ENCODE measurements around the gene HMGCLL1.

The HMGCLL1 gene

DNA sequence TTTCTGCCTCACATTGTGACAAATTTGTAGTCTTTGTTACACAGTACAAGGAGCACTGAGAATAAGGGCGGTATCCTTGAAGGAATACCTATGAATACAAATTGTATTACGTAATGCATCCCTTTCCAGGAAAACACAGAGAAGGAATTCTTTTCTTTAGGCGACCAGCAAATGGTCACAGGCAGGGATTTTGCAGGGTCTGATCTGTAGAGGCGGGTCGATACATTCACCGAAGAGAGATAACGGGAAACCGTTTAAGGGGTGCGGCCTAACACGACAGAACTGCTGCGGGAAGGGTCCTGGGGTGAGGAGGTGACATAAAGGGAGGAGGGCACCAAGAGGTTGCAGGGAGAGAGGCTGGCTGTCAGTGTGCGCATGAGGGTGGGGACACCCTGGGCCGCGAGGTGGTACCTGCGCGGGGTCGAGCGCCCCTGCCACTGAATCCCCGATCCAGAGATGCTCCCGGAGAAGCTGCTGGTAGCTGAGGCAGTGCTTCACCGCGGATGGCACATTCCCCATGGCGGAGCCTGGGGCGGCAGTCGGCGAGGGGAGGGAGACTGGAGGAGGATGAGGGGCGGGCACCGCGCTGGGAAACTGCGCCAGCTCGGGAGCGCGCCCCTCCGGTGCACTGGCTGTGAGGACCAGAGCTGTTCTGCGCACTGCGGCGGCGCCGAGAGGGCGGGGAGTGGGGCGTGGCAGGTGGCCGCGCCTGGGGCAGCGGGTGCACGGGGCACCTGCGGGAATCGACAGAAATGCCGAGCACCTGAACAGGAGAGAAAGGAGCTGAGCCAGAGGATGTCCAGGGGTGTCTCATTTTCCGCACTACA, at the start of gene HMGCLL1:
TSS of gene HMGCLL1 (minus strand) at position 656 of the 827 bp plus-strand sequence. CDS start at position 519, 137 bp downstream.
- no peak for DNase-seq

DNA sequence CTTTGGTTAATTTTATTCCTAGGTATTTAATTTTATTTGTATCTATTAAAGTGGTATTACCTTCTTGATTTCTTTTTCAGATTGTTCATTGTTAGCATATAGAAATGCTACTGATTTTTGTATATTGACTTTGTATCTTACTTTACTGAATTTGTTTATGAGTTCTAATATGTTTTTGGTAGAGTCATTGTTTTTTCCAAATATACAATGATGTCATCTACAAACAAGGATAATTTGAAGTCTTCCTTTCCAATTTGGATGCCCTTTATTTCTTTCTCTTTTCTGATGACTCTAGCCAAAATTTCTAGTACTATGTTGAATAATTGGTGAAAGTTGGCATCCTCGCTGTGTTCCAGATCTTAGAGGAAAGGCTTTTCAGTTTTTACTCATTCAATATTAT, 43.0 kb upstream of the HMGCLL1 start:
- DNase-seq, result no peak

DNA sequence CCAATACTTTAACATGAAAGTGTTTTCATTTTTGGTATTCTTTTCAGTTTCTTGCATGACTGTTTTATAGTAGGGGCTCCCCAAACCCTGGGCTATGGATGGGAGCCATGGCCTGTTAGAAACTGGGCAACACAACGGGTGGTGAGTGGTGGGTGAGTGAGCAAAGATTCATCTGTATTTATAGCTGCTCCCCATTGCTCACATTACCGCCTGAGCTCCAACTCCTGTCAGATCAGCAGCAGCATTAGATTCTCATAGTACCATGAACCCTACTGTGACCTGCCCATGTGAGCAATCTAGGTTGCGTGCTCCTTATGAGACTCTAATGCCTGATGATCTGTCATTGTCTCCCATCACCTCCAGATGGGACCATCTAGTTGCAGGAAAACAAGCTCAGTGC, 42.3 kb upstream of the HMGCLL1 start:
- DNase-seq, result no peak

DNA sequence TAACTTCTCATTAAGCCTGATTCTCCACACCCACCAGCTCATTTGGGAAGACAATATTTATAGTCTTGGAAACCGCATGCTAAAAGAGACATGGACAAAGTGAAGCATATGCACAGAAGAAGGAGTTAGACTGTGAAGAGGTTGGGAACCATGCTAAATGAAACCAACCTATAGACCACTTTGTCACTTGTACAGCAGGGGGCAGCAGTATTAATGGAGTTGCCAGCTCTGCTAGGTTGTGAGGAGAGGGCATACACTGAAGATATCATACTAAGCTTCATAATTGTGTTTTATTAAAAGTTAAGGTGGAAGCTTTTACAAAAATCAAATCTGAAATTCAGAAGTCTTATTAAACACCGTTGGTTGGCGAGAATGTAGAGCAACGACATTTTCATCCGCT, 38.3 kb upstream of the HMGCLL1 start:
- DNase-seq, result no peak

DNA sequence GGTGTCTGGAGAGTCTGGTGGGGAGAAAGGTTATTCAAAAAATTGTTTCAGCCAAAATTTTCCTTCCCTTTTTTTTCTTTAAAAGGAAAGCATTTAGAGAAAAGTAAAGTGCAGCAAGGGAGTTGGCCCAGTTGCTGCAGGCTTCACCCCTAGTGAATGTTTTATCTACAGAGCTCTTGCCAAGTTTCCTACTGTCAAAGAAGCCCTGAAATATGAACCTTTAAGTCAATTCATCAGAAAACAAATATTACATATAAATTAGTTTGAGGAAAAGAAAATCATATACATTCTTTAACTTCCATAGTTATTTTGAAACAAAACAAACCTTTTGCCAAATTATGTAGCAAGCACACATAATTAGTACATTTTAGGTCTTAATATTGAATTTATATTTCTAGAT, 25.0 kb upstream of the HMGCLL1 start:
- no peak for DNase-seq

DNA sequence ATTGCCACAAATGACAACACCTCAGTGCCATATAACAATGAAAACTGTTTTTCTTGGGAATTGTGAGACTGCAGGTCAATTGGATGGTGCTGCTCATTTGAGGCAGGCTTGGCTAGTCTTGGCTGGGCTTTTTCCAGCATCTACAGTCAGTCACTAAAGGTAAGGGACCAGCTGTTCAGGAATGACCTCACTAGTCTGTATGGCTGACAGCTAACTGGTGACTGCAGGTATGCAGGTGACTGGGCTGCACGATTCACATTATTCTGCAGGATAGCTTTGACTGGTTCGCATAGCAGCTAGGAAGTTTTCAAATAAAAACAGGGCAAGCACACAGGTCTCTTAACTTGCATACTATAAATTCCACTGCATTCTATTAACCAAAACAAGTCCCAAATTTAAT, 22.1 kb upstream of the HMGCLL1 start:
- DNase-seq, result no peak

DNA sequence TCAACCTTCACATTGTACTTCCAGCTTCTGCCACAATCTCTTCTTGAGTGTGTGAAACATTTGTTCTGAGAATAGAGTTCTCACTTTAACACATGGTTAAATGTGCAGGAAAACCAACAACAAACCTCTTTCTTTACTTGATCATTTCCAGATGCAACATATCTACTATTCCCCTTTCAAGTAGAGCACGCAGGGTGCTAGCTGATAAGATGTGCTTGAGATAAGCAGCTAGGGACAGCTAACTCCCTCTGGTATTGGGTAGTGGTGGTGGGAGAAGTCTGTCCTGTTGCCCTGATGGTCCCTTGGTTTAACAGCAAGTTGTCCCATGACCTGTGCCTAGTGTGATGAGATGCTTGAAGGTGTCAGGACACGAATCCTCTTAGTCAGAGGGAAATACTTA, 15.4 kb upstream of the HMGCLL1 start:
- no peak for DNase-seq

DNA sequence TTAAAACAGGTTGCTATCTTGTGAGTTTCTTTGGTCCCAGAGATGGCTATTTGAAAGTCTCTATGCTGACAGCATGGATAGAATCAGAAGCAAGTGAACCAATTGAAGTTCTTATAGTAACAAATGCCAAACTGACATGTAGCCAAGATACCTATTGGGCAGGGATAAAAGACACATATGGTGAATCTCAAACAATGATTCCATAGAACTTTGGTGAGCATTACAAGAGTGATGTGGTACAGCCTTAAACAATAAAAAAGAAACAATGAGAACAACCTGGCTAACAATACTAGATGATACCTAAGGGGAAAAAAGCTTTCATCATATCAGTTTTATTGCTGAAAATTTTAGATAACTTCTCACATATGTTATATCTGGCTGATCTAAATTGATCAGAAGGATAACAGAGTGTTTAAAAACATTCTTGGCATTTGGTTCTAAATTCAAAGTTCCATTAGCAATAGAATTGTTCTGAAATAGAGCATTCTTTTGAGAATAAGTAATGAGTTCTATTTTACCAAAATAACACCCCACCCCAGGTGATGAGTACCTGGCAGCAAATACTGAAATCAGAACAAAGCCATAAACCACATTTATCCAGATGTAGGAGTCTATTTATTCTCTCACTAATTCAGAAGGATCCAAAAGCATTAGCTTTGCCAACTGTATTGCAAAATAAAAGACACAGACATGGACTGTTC, 5.8 kb upstream of the HMGCLL1 start:
- no peak for DNase-seq

DNA sequence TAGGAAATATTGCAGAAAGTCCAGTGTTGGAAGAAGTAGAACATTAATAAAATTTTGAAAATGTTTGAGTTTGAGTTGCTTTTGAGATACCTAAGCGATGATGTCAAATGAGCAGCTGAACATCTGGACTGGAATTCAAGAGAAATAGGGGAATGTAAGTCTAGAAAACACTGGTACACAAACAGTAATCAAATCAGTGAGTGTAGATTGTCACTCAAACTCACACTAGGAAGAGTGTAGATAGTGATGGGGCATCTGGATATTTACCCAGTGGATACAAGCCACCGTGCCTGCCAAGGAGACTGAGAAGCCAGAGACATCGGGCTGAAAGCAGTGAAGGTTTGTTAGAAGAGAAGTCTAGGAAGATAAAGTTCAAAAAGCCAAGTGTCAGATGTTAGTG, 2.2 kb downstream of the HMGCLL1 start:
- no peak for DNase-seq

DNA sequence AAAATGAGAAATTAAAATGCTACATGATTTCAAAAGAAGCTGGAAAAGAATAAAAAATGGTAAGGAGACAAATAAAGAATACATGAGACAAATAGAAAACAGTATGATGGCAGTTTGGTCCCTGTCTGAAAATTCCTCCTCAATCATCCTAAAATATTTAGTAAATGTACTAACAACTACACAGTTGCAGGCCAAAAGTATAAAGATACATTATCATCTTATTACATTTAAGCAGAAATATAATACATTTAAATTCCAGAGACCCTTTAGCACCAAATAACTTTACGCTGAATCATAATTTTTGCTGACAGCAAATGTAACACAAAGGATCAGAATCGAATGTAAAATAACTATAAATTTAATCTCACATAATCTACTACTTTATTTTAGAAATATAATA, 4.4 kb downstream of the HMGCLL1 start:
- DNase-seq, result no peak

DNA sequence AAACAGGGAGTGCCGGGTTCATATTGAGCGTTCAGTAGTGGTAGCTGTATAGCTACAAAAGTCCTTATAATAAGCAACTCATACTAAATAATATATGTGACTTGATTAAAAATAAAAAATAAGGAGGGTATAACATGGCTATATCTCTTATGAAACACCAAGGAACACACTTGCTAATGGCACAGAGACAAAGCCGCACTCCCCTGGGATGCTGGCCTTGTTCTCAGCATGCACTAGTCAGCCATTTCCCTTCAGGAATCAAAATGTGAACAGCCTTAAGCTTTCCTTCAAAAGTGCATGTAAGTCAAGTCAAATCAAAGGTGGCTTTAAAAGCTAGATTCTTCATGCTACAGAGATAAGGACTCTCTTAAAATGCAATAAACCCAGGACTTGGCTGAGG, 9.4 kb downstream of the HMGCLL1 start:
- DNase-seq, result no peak

DNA sequence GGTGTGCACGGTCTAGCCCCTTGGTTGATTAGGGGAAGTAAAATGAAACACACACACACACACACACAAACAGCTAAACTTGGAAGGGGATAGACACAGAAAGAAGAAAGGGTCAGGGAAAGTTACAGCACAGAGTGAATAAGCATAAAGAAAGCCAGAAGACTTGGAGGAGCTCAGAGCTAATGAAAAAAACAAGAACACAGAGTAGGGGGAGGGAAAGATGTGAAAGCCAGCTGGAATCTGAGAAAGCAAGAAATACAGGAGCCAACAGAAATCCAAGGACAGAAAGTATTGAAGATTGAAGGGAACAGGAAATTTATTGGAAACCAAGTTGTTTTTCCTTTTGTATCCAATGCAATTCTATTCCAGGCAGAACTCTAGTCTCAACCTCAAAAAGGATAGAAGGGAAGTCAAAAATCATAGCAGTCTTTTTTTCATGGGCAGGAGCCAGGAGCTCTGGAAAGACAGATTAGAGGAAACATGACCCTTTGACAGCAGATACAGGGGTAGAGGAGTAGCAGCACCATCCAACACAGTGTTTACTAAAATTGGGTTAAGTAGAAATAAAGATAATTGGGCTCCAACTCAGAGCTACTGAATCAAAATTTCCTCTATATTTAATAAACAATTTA, 10.1 kb downstream of the HMGCLL1 start:
- DNase-seq, result no peak

DNA sequence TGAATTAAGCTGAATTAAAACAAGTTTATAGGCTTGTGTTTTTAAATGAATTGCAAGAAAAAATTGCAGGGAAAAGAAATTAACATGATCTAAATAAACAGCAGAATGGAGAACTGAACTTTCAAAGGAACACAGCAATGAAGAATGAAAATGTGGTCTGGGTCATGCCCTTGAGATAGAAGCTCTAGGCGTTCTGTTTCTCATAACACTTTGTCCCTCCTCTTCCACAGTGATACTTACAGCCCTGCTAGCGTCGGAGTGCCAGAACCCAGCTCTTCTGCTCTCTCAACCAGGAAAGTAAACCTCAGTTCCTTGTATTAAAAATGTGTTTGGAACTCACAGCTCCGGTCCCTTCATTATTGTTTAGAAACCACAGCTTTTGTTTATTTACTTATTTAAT, 11.4 kb downstream of the HMGCLL1 start:
- no peak for DNase-seq

DNA sequence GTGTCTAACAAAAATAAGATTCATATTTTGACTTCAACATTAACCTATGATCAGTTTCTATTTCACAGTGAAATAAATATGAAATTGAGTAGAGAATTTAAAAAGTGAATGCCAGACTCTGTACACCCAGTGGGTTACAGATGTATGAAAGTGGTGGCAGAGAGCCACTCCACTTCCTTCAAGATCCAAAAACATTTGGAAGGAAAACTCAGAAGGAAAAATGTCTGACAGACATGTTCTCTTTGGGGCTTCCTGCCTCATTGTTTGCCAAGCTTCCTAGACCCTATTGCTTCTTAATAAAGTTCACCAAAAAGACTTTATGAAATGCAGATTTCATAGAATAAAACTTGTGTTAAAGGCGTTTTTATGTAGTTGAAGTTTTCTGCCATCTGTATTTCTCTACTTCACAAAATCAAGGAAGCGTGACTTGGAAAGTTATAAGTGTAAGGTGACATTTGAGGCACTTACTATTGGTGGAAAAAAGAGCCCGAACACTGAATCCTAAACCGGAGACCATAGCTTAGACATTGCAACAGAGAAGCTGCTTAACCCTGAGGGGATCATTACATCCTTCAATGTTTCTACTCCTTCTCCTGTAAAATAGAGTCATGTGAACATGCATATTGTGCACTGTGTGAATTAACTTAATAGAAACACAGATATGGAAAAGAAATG, 12.8 kb downstream of the HMGCLL1 start:
- no peak for DNase-seq

DNA sequence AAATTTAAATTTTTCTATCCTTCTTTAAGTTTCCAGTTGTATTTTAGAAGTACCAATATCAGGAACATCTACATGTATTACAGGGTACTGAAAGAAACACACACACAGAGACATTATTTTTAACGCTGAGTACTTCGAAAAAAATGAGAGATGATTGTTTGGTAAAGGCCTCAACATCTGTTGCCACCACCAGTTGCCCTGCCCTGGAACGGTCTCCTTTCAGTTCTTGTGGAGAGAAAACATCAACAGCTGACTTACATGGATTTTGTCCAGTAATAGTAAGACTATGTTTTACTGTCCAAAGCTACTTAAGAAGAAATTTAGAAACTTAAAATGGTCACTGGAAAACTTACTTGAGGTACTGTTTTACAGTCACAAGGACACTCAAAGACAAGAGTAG, 16.7 kb downstream of the HMGCLL1 start:
- no peak for DNase-seq

DNA sequence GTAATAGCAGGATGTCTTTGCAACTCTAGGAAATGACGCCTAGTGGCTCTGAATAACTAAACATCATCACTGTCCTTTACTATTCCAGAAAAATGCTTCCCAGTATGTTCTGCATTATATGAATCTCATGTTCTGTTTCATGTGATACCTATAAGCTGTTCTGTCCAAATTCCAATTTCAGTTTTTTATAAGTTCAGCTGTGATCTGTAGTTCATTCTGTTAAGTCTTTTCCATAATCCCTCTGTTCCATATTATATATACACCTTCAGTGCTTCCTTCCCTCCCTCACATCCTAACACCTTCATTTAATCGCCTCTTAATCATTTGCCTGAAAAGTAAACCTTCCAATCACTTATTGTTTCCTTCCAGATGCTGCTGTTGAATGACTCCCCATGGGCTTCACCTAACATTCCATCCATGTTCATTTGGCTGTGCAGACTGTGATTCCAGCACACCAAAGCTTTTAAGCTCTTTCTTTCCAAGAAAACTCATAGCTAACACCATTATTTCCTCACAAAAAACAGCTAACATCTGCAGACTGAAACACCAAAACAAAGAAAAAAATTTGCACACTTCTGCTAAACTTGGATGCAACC, 18.6 kb downstream of the HMGCLL1 start:
- DNase-seq, result no peak

DNA sequence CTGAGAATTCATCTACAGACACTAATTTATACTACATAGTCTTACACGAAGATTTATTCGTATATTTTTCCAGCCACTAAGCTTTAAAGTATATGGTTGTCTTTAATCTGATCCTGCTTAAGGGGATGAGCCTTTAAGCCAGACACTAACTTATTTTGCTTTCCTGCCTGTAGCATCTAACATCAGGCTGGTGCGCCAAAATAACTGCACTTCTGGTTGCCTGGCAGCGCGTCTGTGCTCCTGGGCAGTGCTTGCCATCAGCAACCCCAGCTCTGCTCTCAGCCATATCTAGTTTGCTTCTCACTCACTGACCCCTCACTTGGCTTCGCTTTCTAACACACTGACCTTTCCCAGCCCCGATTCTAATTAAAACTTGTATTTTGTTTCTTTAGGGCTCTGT, 21.8 kb downstream of the HMGCLL1 start:
- DNase-seq, result no peak

DNA sequence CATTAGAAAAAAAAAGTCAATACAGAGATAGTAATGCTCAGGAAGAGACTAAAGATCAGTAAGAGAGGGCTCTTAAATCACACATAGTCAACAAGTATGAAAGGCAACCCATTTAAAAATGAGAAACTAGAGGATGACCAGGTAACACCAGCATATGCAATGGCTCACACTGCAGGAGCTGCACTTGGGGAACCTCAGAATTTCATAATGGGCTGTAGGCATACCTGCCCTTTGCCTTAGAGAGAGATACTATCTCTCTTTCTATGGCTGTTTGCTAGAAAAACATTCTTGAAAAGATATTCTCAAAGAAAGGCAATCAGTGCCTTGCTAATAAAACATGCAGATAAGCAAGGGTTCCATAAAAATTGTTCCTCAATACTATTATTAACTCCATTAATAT, 33.2 kb downstream of the HMGCLL1 start:
- no peak for DNase-seq

DNA sequence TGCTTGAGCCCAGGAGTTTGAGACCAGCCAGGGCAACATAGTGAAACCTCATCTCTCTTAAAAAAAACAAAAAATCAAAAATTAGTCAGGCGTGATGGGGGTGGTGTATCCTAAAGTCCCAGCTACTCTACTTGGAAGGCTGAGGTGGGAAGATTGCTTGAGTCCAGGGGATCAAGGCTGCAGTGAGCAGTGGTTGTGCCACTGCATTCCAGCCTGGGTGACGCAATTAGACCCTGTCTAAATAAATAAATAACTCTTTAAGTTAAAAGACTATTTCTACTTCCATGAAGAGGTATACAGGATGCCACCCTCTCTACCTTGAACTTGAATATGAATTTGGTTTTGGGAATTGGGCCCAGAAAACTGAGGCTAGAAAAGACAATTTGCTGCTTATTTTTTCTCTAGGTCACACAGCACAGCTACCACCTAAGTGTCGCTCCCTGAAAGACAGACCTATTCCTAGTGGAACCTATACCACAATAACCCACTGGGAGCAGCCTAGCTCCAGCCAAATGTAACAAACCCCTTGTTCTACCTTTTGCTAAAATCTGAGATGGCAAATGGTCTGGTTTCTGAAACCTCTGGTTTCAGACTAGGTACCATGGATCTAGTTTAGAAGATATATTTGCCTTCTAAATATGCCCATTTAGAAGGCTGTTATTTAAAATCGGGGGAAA, 35.2 kb downstream of the HMGCLL1 start:
- DNase-seq, result no peak

DNA sequence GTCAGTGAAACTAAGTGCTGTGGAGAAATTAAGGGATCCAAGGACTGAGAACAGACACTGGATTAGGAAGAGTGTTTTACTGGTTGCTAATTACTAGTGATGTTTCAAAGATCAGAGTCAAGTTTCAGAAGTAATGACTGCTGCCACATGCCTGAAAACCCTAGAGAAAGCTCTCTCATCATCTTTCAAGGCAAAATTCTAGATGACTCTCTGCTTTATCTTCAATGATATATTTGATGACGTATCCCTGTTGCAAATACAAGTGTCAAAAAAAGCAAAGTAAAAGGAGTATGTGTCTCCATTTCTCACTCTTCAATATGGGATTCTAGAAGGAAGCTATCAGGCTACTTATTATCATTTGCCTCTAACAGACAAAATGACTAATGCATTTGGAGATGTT, 38.0 kb downstream of the HMGCLL1 start:
- DNase-seq, result no peak

DNA sequence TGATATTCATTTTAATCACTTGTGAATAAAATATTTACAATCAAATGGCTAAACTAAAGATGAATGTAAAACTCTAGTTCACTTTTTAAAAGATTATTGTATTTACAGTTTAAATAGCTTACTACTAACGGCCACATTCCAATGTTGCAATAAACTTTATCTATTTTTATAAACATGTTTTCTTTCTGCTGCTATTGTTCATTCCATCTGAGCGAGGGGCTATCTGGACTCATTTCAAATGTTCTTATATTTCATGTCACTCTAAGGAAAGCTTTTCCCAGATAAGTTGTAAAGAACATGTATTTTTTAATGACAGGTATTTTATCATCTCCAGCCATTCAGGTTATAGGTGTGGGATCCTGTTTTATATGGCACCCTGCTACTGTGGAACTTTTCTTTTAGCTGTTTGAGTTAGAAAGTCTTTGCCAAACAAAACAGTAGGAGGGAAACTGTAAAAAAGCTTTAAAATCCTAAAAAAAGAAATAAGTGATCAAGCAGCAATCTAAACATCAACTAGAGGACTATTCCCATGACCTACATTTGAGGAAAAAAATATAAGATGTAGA, 42.5 kb downstream of the HMGCLL1 start:
- DNase-seq, result no peak

DNA sequence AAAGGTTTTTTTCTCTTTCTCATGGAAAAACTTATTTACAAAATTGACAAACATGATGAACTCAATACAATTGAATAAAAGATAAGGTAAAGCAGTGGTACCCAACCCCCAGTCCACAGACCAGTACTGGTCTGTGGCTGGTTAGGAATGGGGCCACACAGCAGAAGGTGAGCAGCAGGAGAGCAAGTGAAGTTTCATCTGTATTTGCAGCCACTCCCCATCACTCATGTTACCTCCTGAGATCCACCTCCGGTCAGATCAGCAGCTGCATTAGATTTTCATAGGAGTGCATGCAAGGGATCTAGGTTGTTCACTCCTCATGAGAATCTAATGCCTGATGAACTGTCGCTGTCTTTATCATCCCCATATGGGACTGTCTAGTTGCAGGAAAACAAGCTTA, 47.5 kb downstream of the HMGCLL1 start:
- DNase-seq, result no peak

All from stimulated activated CD4-positive, alpha-beta T cell treated with anti-CD3 and anti-CD28 coated beads, Interleukin-2, amount 100 ng/mL, for 48 hours (primary cell).